SKM-1 treated with dmso at 0.1 percent for 144 hours (cell line): ENCODE results near the gene HDAC5.

Experiments
- DNase-seq: peaks from one replicate; lab custom pipeline; 2025; ENCODE audit not compliant: unreplicated experiment; lab: John Stamatoyannopoulos, UW

HDAC5 gene

GRCh38 chr17:44033861-44034408 is 89.5 kb downstream of the HDAC5 start:
- no peak for DNase-seq

- no peak for DNase-seq
Measured at GRCh38 chr17:44030482-44030881, 93.0 kb downstream of the HDAC5 start.

DNA sequence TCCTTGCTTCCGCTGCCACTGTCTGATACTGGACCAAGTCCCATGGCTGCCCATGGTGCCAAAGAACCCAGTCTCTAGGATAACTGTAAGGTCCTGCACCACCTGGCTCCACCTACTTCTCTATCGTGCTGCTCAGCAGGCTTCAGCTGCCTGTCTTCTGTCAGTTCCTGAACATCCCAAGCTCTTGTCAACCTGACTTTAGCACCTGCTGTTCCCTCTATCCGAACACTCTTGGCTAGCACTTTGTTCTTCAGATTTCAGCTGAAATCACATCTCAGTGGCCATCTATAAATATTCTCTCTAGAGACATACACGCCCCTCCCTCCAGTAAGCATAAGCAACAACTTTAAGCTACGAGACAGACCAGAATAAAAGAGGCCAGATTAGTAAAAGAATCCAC is 93.7 kb downstream of the HDAC5 start:
- no peak for DNase-seq
